ENCODE results near the gene STAC3.

STAC3 gene

GRCh38 chr12:57211791-57212700 is 38.9 kb downstream of the STAC3 start:
- no peak for TF ChIP-seq CTCF (IDR thresholded peaks at IDR 0.05; ENCODE audit: borderline replicate concordance, extremely low read depth, low read length, poor library complexity, severe bottlenecking)
- no peak for TF ChIP-seq EZH2 (IDR thresholded peaks at IDR 0.05; ENCODE audit: borderline replicate concordance, low read depth, low read length, severe bottlenecking)
- Histone ChIP-seq H3K27me3 (ENCODE audit: insufficient read depth, low read length, poor library complexity) (peaks cover 10% of the 10 kb centered on the region), H3K4me1 (ENCODE audit: insufficient read depth, low read length) (peaks cover 13% of the 10 kb centered on the region), H3K9me3 (ENCODE audit: insufficient read depth, low read length, severe bottlenecking) (no peaks in the 10 kb centered on the region), H3K36me3 (ENCODE audit: insufficient read depth, low read length) (no peaks in the 10 kb centered on the region), H3K9ac (ENCODE audit: low read depth, low read length) (no peak overlapping the region), H3K4me2 (ENCODE audit: insufficient read depth, low read length) (no peak overlapping the region), H3K27ac (ENCODE audit: low read length) (no peak overlapping the region), H4K20me1 (ENCODE audit: insufficient read depth, low read length) (no peaks in the 10 kb centered on the region; the same call in 1 of the 2 replicates), H3K4me3 (ENCODE audit: low read depth in 1 of 2, low read length in 2 of 2) (no peak overlapping the region), H3K79me2 (ENCODE audit: insufficient read depth, low read length) (no peaks in the 10 kb centered on the region), H2AFZ (ENCODE audit: low read depth, low read length) (no peak overlapping the region)
- DNase-seq = no peak
- ATAC-seq (ENCODE audit: insufficient read depth, low read depth) = no peak

- TF ChIP-seq EZH2 (IDR thresholded peaks at IDR 0.05; ENCODE audit: borderline replicate concordance, low read depth, low read length, severe bottlenecking) = no peak
- ATAC-seq (ENCODE audit: insufficient read depth, low read depth) (no peak), DNase-seq (no peak)
- H3K79me2 ChIP-seq (ENCODE audit: insufficient read depth, low read length) = no peaks in the 10 kb centered on the region
- no peaks in the 10 kb centered on the region; the same call in 1 of the 2 replicates for H4K20me1 ChIP-seq (ENCODE audit: insufficient read depth, low read length)
- no peak overlapping the region for H2AFZ ChIP-seq (ENCODE audit: low read depth, low read length)
- peaks cover 13% of the 10 kb centered on the region for H3K4me1 ChIP-seq (ENCODE audit: insufficient read depth, low read length)
- H3K36me3 ChIP-seq (ENCODE audit: insufficient read depth, low read length) = no peaks in the 10 kb centered on the region
- no peak overlapping the region for H3K27ac ChIP-seq (ENCODE audit: low read length)
- H3K4me3 ChIP-seq (ENCODE audit: low read depth in 1 of 2, low read length in 2 of 2) = no peak overlapping the region
- no peak overlapping the region for H3K9ac ChIP-seq (ENCODE audit: low read depth, low read length)
- no peaks in the 10 kb centered on the region for H3K9me3 ChIP-seq (ENCODE audit: insufficient read depth, low read length, severe bottlenecking)
- peaks cover 10% of the 10 kb centered on the region for H3K27me3 ChIP-seq (ENCODE audit: insufficient read depth, low read length, poor library complexity)
- no peak overlapping the region for H3K4me2 ChIP-seq (ENCODE audit: insufficient read depth, low read length)
Observed at GRCh38 chr12:57210926-57211692, 39.9 kb downstream of the STAC3 start.

- no peaks in the 10 kb centered on the region for H3K36me3 ChIP-seq (ENCODE audit: insufficient read depth, low read length)
Observed at GRCh38 chr12:57210461-57210860, 40.5 kb downstream of the STAC3 start.

More at GRCh38 chr12:57210461-57210860, 40.5 kb downstream of the STAC3 start:
- H3K79me2 ChIP-seq (ENCODE audit: insufficient read depth, low read length) = no peaks in the 10 kb centered on the region
- no peak overlapping the region for H3K4me3 ChIP-seq (ENCODE audit: low read depth in 1 of 2, low read length in 2 of 2)
- no peaks in the 10 kb centered on the region for H3K9me3 ChIP-seq (ENCODE audit: insufficient read depth, low read length, severe bottlenecking)
- H3K9ac ChIP-seq (ENCODE audit: low read depth, low read length) = no peak overlapping the region
- H3K27ac ChIP-seq (ENCODE audit: low read length) = no peak overlapping the region
- H3K4me2 ChIP-seq (ENCODE audit: insufficient read depth, low read length) = no peak overlapping the region
- no peak for DNase-seq
- no peaks in the 10 kb centered on the region; the same call in 1 of the 2 replicates for H4K20me1 ChIP-seq (ENCODE audit: insufficient read depth, low read length)
- ATAC-seq (ENCODE audit: insufficient read depth, low read depth) = no peak
- no peak overlapping the region for H2AFZ ChIP-seq (ENCODE audit: low read depth, low read length)
- TF ChIP-seq CTCF (IDR thresholded peaks at IDR 0.05; ENCODE audit: borderline replicate concordance, extremely low read depth, low read length, poor library complexity, severe bottlenecking) (no peak), EZH2 (IDR thresholded peaks at IDR 0.05; ENCODE audit: borderline replicate concordance, low read depth, low read length, severe bottlenecking) (no peak)
- H3K4me1 ChIP-seq (ENCODE audit: insufficient read depth, low read length) = peaks cover 13% of the 10 kb centered on the region
- H3K27me3 ChIP-seq (ENCODE audit: insufficient read depth, low read length, poor library complexity) = peaks cover 10% of the 10 kb centered on the region
